Astrocyte (in vitro differentiated cells and primary cell): ENCODE data around the gene RUSC2. TPM values are rescaled to one million over a fixed set of nuclear protein-coding genes. Genes with fewer than 3 reads are reported as not detected.
"Not testable (repeated sequence)": the region's sequence is repeated elsewhere in the genome, so short reads cannot be mapped to it uniquely, and the experiment has no call there.

Source experiments
- DNase-seq: peaks from one replicate; pipeline ENCODE4 v3.0.0-alpha.2; 2010; ENCODE audit warnings: low read depth
- FAIRE-seq: peaks from 2 replicates; lab custom pipeline; 2011; peaks lifted over from hg19 to GRCh38; lab: Jason Lieb, UNC
- H2AFZ ChIP-seq: 2 replicates; pipeline ENCODE4 v1.6.0; 2012; ENCODE audit warnings: low read depth, low read length, inconsistent platforms
- H3K27ac ChIP-seq: 2 replicates; pipeline ENCODE4 v1.5.1; 2011; ENCODE audit warnings: low read depth, low read length, inconsistent platforms
- H3K27me3 ChIP-seq: 2 replicates; pipeline ENCODE4 v1.6.0; 2011; ENCODE audit warnings: low read length, inconsistent platforms; ENCODE audit not compliant: insufficient read depth
- H3K36me3 ChIP-seq: 2 replicates; pipeline ENCODE4 v1.5.1; 2011; ENCODE audit warnings: low read length, inconsistent platforms; ENCODE audit not compliant: insufficient read depth
- H3K4me1 ChIP-seq: 2 replicates; pipeline ENCODE4 v1.5.1; 2011; ENCODE audit warnings: low read length, inconsistent platforms; ENCODE audit not compliant: insufficient read depth
- H3K4me2 ChIP-seq: 2 replicates; pipeline ENCODE4 v1.6.0; 2012; ENCODE audit warnings: low read length, inconsistent platforms
- H3K4me3 ChIP-seq: 2 replicates; pipeline ENCODE4 v1.5.1; 2011; ENCODE audit warnings: low read depth, mild to moderate bottlenecking, low read length, inconsistent platforms; ENCODE audit not compliant: insufficient read depth
- H3K79me2 ChIP-seq: 2 replicates; pipeline ENCODE4 v1.6.0; 2012; ENCODE audit warnings: mild to moderate bottlenecking, low read length, inconsistent platforms; ENCODE audit not compliant: insufficient read depth
- H3K9ac ChIP-seq: 2 replicates; pipeline ENCODE4 v1.6.0; 2012; ENCODE audit warnings: mild to moderate bottlenecking, low read length, inconsistent platforms
- H3K9me3 ChIP-seq: 2 replicates; pipeline ENCODE4 v1.5.1; 2012; ENCODE audit warnings: low read depth, mild to moderate bottlenecking, low read length, inconsistent platforms; ENCODE audit not compliant: insufficient read depth
- H4K20me1 ChIP-seq: 2 replicates; pipeline ENCODE4 v1.6.0; 2012; ENCODE audit warnings: low read length, inconsistent platforms; ENCODE audit not compliant: insufficient read depth
- H3K27ac Mint-ChIP-seq: one replicate; pipeline ENCODE4 v1.8.0; 2021; ENCODE audit warnings: mild to moderate bottlenecking, mixed read lengths; ENCODE audit not compliant: unreplicated experiment
- H3K27me3 Mint-ChIP-seq: one replicate; pipeline ENCODE4 v1.8.0; 2021; ENCODE audit warnings: low read depth, mixed read lengths; ENCODE audit not compliant: unreplicated experiment
- H3K36me3 Mint-ChIP-seq: one replicate; pipeline ENCODE4 v1.8.0; 2021; ENCODE audit warnings: low read depth, mixed read lengths; ENCODE audit not compliant: unreplicated experiment
- H3K4me1 Mint-ChIP-seq: one replicate; pipeline ENCODE4 v1.8.0; 2021; ENCODE audit warnings: low read depth, mixed read lengths; ENCODE audit not compliant: unreplicated experiment
- H3K4me3 Mint-ChIP-seq: one replicate; pipeline ENCODE4 v1.8.0; 2021; ENCODE audit warnings: mild to moderate bottlenecking, moderate library complexity, mixed read lengths; ENCODE audit not compliant: unreplicated experiment
- H3K9me3 Mint-ChIP-seq: one replicate; pipeline ENCODE4 v1.8.0; 2021; ENCODE audit warnings: mild to moderate bottlenecking, mixed read lengths; ENCODE audit not compliant: unreplicated experiment
- EZH2 ChIP-seq: IDR thresholded peaks from 2 replicates; pipeline ENCODE4 v1.6.1; 2012; ENCODE audit warnings: mild to moderate bottlenecking, low read length, inconsistent platforms; ENCODE audit not compliant: insufficient read depth
- total RNA-seq: library from RNA; stranded (reverse); gene quantifications from 2 replicates; pipeline ENCODE4 v1.2.1, GENCODE V29; 2021
- TF ChIP-seq, protein P1 (sequence below): IDR thresholded peaks from 2 replicates; pipeline ENCODE4 v1.5.1; 2011; ENCODE audit warnings: low read depth, mild to moderate bottlenecking, inconsistent platforms, low read length, moderate library complexity; ENCODE audit not compliant: insufficient read depth

The RUSC2 gene
- total RNA-seq, 1 donor from 2014 or later: 63.8 TPM

DNA sequence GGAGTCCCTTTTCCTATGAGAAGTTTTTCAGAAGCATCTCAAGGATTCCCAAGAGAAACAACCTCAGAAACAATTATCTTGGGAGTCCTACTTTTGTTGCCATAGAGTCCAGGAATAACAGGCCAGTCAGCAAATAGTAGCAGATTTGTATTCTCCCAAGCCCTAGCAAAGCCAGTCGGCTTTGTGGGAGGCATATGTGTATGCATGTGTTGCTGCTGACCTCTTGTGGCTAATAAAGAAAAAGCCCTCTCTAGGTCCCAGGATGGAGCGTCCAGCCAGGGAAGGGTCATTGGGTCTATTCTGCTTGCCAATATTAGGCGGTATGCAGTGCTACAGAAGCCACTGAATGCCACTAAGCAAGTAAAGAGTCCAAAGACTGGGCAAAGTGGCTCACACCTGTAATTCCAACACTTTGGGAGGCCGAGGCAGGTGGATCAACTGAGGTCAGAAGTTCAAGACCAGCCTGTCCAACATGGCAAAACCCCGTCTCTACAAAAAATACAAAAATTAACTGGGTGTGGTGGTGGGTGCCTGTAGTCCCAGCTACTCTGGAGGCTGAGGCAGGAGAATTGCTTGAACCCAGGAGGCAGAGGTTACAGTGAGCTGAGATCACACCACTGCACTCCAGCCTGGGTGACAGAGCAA, 12.6 kb upstream of the RUSC2 start:
- DNase-seq: peak; percentile 63

DNA sequence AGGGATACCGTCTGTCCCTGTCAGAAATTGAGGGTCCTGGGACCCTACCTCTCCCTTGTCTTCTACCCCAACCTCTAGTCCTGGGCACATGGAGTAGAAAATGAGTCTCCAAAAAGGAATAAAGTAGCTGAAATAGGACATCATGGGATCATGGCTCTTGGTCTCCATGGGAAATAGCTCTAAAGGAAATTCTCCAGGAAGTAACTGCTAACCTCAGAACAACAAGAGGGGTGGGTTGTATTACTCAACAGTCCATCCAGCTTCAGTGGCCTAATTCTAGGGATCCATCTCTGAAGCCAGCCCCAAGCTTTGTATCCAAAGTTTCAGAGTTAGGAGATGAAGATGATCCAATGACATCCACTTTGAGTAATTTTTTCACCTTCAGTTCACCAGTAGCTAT, 11.0 kb upstream of the RUSC2 start:
- Histone ChIP-seq H4K20me1 (no peaks in the 10 kb centered on the region), H3K9ac (no peak overlapping the region), H3K27me3 (no peaks in the 10 kb centered on the region), H3K36me3 (no peaks in the 10 kb centered on the region), H3K27ac (no peak overlapping the region), H3K4me2 (no peak overlapping the region), H3K4me1 (no peaks in the 10 kb centered on the region), H2AFZ (no peak overlapping the region), H3K79me2 (no peaks in the 10 kb centered on the region), H3K4me3 (no peak overlapping the region), H3K9me3 (no peaks in the 10 kb centered on the region)
- Mint-ChIP-seq H3K27ac (no peak overlapping the region), H3K4me3 (no peak overlapping the region), H3K9me3 (no peaks in the 10 kb centered on the region), H3K4me1 (peaks cover 2% of the 10 kb centered on the region), H3K27me3 (peaks cover 8% of the 10 kb centered on the region), H3K36me3 (no peaks in the 10 kb centered on the region)
- TF ChIP-seq, protein P1, sequence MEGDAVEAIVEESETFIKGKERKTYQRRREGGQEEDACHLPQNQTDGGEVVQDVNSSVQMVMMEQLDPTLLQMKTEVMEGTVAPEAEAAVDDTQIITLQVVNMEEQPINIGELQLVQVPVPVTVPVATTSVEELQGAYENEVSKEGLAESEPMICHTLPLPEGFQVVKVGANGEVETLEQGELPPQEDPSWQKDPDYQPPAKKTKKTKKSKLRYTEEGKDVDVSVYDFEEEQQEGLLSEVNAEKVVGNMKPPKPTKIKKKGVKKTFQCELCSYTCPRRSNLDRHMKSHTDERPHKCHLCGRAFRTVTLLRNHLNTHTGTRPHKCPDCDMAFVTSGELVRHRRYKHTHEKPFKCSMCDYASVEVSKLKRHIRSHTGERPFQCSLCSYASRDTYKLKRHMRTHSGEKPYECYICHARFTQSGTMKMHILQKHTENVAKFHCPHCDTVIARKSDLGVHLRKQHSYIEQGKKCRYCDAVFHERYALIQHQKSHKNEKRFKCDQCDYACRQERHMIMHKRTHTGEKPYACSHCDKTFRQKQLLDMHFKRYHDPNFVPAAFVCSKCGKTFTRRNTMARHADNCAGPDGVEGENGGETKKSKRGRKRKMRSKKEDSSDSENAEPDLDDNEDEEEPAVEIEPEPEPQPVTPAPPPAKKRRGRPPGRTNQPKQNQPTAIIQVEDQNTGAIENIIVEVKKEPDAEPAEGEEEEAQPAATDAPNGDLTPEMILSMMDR: no peak
- no peak for TF ChIP-seq EZH2
- FAIRE-seq: no peak
- no peak for DNase-seq

More for the DNA sequence above, 12.6 kb upstream of the RUSC2 start:
- H3K27me3 ChIP-seq, H3K27me3 Mint-ChIP-seq, H3K36me3 Mint-ChIP-seq, H3K4me3 Mint-ChIP-seq, H4K20me1 ChIP-seq, H3K9ac ChIP-seq, H3K4me3 ChIP-seq, H3K9me3 ChIP-seq, H3K36me3 ChIP-seq, H3K4me1 Mint-ChIP-seq, H3K27ac Mint-ChIP-seq, H3K4me1 ChIP-seq, H3K9me3 Mint-ChIP-seq, H3K27ac ChIP-seq, H2AFZ ChIP-seq, H3K79me2 ChIP-seq, H3K4me2 ChIP-seq: not testable (repeated sequence)
- FAIRE-seq: peak; percentile 29
- TF ChIP-seq, protein P1: peak; percentile 90

DNA sequence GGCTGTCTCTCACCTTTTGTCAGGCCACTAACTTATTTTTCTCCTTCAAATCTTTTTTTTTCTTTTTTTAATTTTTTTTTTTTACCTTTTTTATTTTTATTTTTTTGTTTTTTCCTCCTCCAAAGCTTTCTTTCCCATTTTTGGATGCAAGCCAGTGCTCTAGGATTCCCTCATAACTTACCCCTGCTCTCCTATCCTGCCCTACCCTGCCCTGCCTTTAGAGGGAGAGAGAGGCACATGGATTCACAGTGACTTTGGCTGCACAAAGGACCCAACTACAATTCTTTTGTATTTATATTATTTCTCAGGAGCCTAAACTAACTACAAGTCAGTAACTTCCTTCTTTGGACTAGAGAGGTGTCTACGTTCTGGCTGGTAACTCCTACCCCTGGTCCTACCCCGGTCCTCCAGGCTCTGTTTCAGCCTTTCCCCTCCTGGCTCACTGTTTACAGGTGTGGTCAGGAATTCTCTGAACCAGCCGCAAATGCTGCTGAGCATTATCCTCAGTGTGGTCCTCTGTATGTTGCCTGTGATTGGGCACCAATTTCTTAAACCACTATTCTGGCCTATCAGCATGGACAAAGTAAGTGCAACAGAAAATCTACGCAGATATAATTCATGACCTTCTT, 8.4 kb upstream of the RUSC2 start:
- TF ChIP-seq EZH2: no peak
- TF ChIP-seq, protein P1: peak; percentile 48
- Histone ChIP-seq H3K4me1 (no peaks in the 10 kb centered on the region), H2AFZ (no peak overlapping the region), H3K36me3 (no peaks in the 10 kb centered on the region), H3K4me2 (no peak overlapping the region), H4K20me1 (no peaks in the 10 kb centered on the region), H3K4me3 (no peak overlapping the region), H3K9me3 (no peaks in the 10 kb centered on the region), H3K27ac (no peak overlapping the region), H3K27me3 (no peaks in the 10 kb centered on the region), H3K9ac (no peak overlapping the region), H3K79me2 (no peaks in the 10 kb centered on the region)
- Mint-ChIP-seq H3K27me3 (peaks cover 4% of the 10 kb centered on the region), H3K4me1 (peaks cover 2% of the 10 kb centered on the region), H3K9me3 (no peaks in the 10 kb centered on the region), H3K4me3 (no peak overlapping the region), H3K36me3 (no peaks in the 10 kb centered on the region), H3K27ac (no peak overlapping the region)
- peak; percentile 25 for DNase-seq
- no peak for FAIRE-seq
